Activated CD8-positive, alpha-beta T cell treated with anti-CD3 and anti-CD28 coated beads, Interleukin-2, amount 10 ng/mL, durations not matched to agents 7 days and 5 days (primary cell): Measurements from ENCODE around the gene RPS24. TPM values are rescaled to one million over a fixed set of nuclear protein-coding genes. Genes with fewer than 3 reads are reported as not detected.
"Not testable (repeated sequence)": the region's sequence is repeated elsewhere in the genome, so short reads cannot be mapped to it uniquely, and the experiment has no call there.

Experiments
- ATAC-seq: fragments of 150-1000 bp; cut with Tn5 transposase; one replicate; pipeline ENCODE4 v1.10.0; 2021; ENCODE audit warnings: moderate library complexity
- CTCF ChIA-PET: fragments of 350-600 bp; sonication (Branson Sonifier 250); formaldehyde crosslinking; loops from one replicate; lab custom pipeline; 2021; ENCODE audit warnings: antibody characterized with exemption; lab: Charles Lee
- POLR2A ChIA-PET: fragments of 350-600 bp; sonication (Branson Sonifier 250); formaldehyde crosslinking; loops from one replicate; lab custom pipeline; 2021; ENCODE audit warnings: antibody characterized with exemption; lab: Charles Lee
- DNase-seq: peaks from one replicate; pipeline ENCODE4 v3.0.0-alpha.2; 2020
- H3K27ac Mint-ChIP-seq: one replicate; pipeline ENCODE4 v1.8.0; 2021; ENCODE audit warnings: mild to moderate bottlenecking, mixed read lengths
- H3K27me3 Mint-ChIP-seq: one replicate; pipeline ENCODE4 v1.8.0; 2021; ENCODE audit warnings: low read depth, mixed read lengths
- H3K36me3 Mint-ChIP-seq: one replicate; pipeline ENCODE4 v1.8.0; 2021; ENCODE audit warnings: low read depth, mixed read lengths
- H3K4me1 Mint-ChIP-seq: one replicate; pipeline ENCODE4 v1.8.0; 2021; ENCODE audit warnings: low read depth, mixed read lengths
- H3K4me3 Mint-ChIP-seq: one replicate; pipeline ENCODE4 v1.8.0; 2021; ENCODE audit warnings: mild to moderate bottlenecking, mixed read lengths
- H3K9me3 Mint-ChIP-seq: one replicate; pipeline ENCODE4 v1.8.0; 2022; ENCODE audit warnings: mixed read lengths; ENCODE audit not compliant: insufficient read depth
- total RNA-seq, 2 experiments: library from RNA; stranded (reverse); gene quantifications; one replicate each; pipeline ENCODE4 v1.2.3, GENCODE V29; 2021

Gene RPS24
- 1,000 to 10,000 TPM; 1,446 to 1,455 TPM for total RNA-seq

DNA sequence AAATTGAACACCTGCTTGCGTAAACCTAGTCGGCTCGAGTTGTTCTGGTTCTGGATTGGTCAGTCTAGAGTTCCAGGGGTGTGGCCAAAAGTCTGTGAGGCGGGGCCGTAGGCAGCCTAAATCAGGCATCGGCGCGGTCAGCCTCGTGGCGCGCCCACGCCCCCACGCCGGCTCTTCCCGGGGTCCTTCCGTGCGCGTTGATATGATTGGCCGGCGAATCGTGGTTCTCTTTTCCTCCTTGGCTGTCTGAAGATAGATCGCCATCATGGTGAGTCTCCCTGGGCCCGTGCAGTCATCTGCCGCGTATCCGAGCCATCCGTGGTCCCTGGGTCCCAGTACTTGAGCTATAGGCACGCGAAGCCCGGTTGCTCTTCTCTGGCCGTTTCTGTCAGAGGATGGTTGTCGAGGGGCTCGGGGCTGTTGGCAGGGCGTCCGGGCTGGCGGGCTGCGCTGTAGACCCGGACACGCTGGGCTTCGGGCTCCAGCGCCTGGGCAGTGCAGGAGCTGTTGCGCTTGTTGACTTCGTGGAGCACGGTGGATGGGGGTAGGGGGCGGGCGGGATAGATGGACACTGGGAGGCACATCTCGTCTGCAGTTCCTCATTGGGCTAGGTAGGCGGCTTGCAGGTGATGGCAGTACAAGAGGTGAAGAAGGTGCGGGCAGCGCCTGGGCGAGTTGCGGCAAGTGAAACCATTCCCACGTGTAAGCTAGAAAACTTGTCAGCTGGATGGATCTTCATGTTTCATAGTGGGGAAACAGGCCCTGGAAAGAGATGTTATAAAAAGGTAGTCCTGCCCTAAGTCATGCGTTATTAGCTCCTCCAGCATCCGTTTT lies at the start of gene RPS24:
RPS24 (plus strand) TSS at position 227 of the 834 bp plus-strand sequence; CDS start at position 266, 39 bp downstream.
- no peaks in the 10 kb centered on the region for H3K27me3 Mint-ChIP-seq
- H3K9me3 Mint-ChIP-seq = no peaks in the 10 kb centered on the region
- peaks cover 47% of the 10 kb centered on the region for H3K36me3 Mint-ChIP-seq
- ChIA-PET POLR2A (interaction anchor here (0.6 to 1.4 kb wide), 5 partner anchors 9 to 624 kb away, joined by 3 to 7 read pairs (median 4); no protein-coding TSS in a partner anchor), CTCF (interaction anchor here (1.0 kb wide), 1 partner anchor 13 kb away, joined by 7 read pairs; no protein-coding TSS in a partner anchor)
- DNase-seq = peak; percentile 96
- H3K27ac Mint-ChIP-seq = peak within 1 kb of the TSS; percentile 89
- peaks cover 43% of the 10 kb centered on the region for H3K4me1 Mint-ChIP-seq
- peak within 1 kb of the TSS; percentile 80 for H3K4me3 Mint-ChIP-seq
- peak; percentile 88 for ATAC-seq

DNA sequence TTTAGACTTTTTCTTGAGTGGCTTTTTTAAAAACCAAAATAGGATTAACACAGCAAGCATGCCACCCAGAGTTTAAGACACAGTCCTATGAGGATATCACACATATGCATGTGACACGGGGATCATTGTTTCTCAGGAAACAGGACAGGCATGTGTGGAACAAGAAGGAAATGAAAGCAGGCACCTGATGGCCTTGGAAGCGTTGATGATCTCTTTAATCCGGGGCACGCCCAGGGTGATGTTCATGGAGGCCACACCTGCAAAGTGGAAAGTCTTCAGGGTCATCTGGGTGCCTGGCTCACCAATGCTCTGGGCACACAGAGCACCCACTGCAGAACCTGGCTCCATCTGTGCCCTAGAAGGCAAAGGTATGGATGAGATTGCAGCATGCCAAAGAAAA lies 48.7 kb upstream of the RPS24 start:
- H3K9me3 Mint-ChIP-seq = no peaks in the 10 kb centered on the region
- ChIA-PET CTCF (no interaction called here), POLR2A (no interaction called here)
- H3K4me1 Mint-ChIP-seq = no peaks in the 10 kb centered on the region
- H3K4me3 Mint-ChIP-seq = no peak overlapping the region
- H3K27ac Mint-ChIP-seq = no peak overlapping the region
- H3K36me3 Mint-ChIP-seq = peaks cover 61% of the 10 kb centered on the region
- no peaks in the 10 kb centered on the region for H3K27me3 Mint-ChIP-seq
- ATAC-seq = no peak
- DNase-seq = no peak

DNA sequence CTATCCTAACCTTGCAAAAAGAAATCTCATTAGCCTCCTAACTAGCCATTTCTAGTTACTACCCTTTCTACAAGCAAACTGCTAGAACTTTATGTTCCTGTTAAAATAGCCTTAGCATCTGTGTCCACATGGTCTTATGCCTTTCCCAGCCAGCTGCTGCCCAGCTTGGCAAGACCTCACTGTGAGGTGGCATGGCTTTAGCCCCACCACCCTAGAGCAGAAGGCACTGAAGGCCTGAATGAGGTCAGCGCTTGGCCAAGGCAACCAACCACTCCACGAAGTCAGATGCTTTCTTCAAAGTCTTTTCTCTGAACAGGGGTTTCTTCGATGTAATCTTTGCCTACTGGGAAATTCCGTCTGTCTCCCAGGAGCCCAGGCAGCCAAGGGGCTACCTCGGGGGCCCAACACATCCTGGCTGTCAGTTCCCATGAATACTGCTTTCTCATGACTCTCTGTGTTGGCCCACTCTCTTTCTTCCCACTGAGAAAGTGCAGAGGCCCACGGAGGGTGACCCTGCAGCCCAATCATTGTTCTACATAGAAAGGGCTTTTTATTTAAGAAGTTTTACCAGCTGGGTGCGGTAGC lies 45.9 kb upstream of the RPS24 start:
- Mint-ChIP-seq H3K27ac (no peak overlapping the region), H3K27me3 (no peaks in the 10 kb centered on the region), H3K4me1 (no peaks in the 10 kb centered on the region), H3K36me3 (peaks cover 53% of the 10 kb centered on the region), H3K4me3 (no peak overlapping the region), H3K9me3 (no peaks in the 10 kb centered on the region)
- POLR2A ChIA-PET = no interaction called here
- ATAC-seq = no peak
- DNase-seq = no peak
- CTCF ChIA-PET = interaction anchor here (1.6 kb wide), 1 partner anchor 141 kb away, joined by 3 read pairs; no protein-coding TSS in a partner anchor

DNA sequence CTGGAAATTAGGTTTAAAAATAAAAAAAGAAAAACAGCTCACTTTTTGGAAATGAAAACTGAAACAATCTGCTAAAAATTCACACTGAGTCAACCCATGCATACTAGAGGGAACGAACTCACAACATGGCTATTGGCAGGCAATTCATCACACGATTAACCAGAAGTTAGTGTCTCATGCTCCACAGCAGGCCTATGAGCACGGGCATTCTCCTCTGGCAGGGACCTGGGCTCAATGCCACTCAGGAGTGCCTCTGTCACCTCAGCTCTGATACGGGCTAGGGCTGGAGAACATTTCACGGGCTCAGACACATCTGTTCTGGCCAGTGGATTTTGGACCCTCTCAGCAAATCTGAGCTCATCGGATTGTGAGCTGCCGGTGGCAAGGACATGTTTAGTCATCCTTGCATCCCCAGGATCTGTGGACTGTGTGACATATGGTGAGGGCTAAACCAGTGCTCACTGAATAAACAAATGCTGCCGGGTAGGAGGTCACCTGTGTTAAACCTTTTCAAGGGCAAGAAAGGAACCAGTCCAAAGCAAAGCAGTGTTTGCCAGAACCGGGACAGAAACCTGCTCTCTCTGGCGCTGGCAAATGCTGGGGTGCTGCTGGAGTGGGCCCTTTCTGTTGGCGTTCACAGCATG lies 44.5 kb upstream of the RPS24 start:
- CTCF ChIA-PET = interaction anchor here (1.6 kb wide), 1 partner anchor 142 kb away, joined by 3 read pairs; no protein-coding TSS in a partner anchor

DNA sequence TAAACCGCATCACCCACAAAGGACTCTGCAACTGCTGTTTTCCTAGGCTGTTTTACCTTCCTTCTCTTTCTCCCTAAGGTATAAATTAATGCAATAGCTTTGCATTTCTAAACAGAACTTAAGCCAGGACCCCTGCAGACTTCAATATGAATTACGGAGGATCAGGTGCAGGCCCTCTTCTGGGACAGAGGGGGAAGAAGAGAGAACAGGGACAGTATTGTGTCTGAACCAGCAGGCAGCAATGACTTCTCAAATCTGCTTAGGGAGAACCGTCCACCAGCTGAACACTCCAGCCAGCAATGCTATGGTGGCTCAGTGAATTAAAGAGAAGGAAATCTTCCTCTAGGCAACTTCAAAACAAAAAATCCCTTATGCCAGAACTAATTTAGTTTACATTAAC lies 40.0 kb upstream of the RPS24 start:
- CTCF ChIA-PET = no interaction called here

More for the DNA sequence above, 44.5 kb upstream of the RPS24 start:
- Mint-ChIP-seq H3K4me3 (no peak overlapping the region), H3K27ac (no peak overlapping the region), H3K4me1 (no peaks in the 10 kb centered on the region), H3K9me3 (no peaks in the 10 kb centered on the region), H3K36me3 (peaks cover 59% of the 10 kb centered on the region), H3K27me3 (no peaks in the 10 kb centered on the region)
- POLR2A ChIA-PET = interaction anchor here (0.6 kb wide), 1 partner anchor 228 kb away, joined by 4 read pairs; no protein-coding TSS in a partner anchor
- ATAC-seq (no peak), DNase-seq (no peak)

DNA sequence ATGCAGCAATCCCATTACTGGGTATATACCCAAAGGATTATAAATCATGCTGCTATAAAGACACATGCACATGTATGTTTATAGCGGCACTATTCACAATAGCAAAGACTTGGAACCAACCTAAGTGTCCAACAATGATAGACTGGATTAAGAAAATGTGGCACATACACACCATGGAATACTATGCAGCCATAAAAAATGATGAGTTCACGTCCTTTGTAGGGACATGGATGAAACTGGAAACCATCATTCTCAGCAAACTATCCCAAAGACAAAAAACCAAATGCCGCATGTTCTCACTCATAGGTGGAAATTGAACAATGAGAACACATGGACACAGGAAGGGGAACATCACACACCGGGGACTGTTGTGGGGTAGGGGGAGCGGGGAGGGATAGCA lies 34.9 kb upstream of the RPS24 start:
- H3K4me3 Mint-ChIP-seq, ATAC-seq: not testable (repeated sequence)

More for the DNA sequence above, 40.0 kb upstream of the RPS24 start:
- no peaks in the 10 kb centered on the region for H3K4me1 Mint-ChIP-seq
- H3K27me3 Mint-ChIP-seq = no peaks in the 10 kb centered on the region
- POLR2A ChIA-PET = no interaction called here
- H3K9me3 Mint-ChIP-seq = no peaks in the 10 kb centered on the region
- DNase-seq (no peak), ATAC-seq (no peak)
- H3K27ac Mint-ChIP-seq = no peak overlapping the region
- no peak overlapping the region for H3K4me3 Mint-ChIP-seq
- H3K36me3 Mint-ChIP-seq = peaks cover 57% of the 10 kb centered on the region

DNA sequence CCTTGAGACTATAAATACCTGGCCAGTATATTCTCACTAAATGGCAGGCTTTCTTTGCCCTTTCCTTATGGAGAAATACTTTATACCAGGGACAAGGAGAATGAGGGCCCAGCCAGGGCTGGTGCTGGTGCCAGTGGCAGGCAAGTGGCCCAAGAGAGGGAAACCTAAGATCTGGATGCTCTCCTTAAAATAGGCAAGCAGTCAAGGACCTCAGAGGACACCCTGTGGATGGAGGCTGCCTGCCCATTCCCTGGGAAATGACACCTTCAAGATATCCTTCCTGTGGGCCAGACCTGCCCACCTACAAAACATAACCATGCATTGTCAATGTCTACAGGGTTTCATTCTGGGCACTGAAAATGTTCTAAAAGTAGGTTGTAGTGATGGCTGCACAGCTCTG lies 33.5 kb upstream of the RPS24 start:
- no peaks in the 10 kb centered on the region for H3K4me1 Mint-ChIP-seq
- peaks cover 67% of the 10 kb centered on the region for H3K36me3 Mint-ChIP-seq
- ChIA-PET POLR2A (no interaction called here), CTCF (no interaction called here)
- no peaks in the 10 kb centered on the region for H3K27me3 Mint-ChIP-seq
- DNase-seq (no peak), ATAC-seq (no peak)
- H3K9me3 Mint-ChIP-seq = no peaks in the 10 kb centered on the region
- no peak overlapping the region for H3K27ac Mint-ChIP-seq
- H3K4me3 Mint-ChIP-seq = no peak overlapping the region

More for the DNA sequence above, 34.9 kb upstream of the RPS24 start:
- POLR2A ChIA-PET, H3K4me1 Mint-ChIP-seq, H3K27me3 Mint-ChIP-seq, H3K27ac Mint-ChIP-seq, CTCF ChIA-PET, DNase-seq, H3K9me3 Mint-ChIP-seq: not testable (repeated sequence)
- peaks cover 62% of the 10 kb centered on the region for H3K36me3 Mint-ChIP-seq

DNA sequence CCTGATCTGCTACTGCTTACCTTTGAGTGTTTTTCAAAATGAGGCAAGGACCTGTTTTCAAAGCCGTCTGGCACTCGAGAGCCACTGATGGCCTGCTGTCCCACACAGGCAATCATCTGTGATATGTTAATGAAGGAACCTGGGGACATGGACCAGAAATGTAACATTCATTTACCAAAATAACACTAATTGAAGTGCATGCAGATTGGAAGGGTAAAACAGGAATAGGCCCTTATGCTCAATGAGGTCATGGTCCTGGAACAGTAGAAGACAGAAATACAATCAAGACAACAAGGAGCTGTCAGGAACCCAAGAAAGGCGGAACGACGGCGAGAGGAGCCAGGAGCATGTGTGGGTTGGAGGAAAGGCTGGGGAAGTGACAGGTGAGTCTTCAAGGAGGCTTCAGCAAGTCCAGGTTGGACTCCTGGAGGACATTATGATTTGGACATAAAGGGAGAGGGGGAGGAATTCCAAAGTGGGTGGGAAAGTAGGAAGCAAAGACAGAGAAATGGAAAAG lies 32.6 kb upstream of the RPS24 start:
- ATAC-seq = no peak
- CTCF ChIA-PET = no interaction called here
- no peaks in the 10 kb centered on the region for H3K27me3 Mint-ChIP-seq
- peaks cover 70% of the 10 kb centered on the region for H3K36me3 Mint-ChIP-seq
- DNase-seq = no peak
- no peak overlapping the region for H3K27ac Mint-ChIP-seq
- POLR2A ChIA-PET = interaction anchor here (0.6 kb wide), 1 partner anchor 33 kb away, joined by 4 read pairs; no protein-coding TSS in a partner anchor
- H3K9me3 Mint-ChIP-seq = no peaks in the 10 kb centered on the region
- no peaks in the 10 kb centered on the region for H3K4me1 Mint-ChIP-seq
- H3K4me3 Mint-ChIP-seq = no peak overlapping the region

DNA sequence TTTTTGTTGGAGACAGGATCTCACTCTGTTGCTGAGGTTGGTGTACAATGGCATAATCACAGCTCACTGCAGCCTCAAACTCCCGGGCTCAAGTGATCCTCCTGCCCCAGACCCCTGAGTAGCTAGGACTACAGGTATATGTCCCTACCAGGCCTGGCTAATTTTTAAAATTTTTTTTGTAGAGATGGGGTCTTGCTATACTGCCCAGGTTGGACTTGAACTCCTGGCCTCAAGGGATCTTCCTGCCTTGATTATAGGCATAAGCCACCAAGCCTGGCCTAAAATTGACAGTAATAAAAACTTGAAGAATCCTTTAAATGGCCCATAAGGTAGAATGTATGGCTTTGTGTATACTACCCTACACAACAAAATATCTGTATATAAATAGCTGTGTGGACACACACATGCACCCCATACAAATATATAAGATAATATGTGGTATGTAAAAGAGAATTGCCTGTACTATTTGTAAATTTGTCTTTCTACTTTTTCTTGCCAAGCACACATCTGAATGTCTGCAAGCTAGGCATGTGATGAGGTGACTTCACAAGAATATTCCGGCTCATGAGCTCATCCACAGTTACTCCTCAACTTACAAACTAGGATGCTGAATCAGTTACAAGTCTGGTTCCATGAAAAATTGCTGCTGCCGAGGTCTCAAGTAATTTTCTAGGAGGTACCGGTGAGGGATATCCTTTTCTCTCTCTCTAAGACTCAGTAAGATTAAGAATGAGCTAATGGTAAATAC lies 30.9 kb upstream of the RPS24 start:
- H3K36me3 Mint-ChIP-seq = peaks cover 70% of the 10 kb centered on the region
- H3K4me3 Mint-ChIP-seq = no peak overlapping the region
- CTCF ChIA-PET = no interaction called here
- no peak overlapping the region for H3K27ac Mint-ChIP-seq
- no peaks in the 10 kb centered on the region for H3K27me3 Mint-ChIP-seq
- no peaks in the 10 kb centered on the region for H3K4me1 Mint-ChIP-seq
- POLR2A ChIA-PET = no interaction called here
- no peaks in the 10 kb centered on the region for H3K9me3 Mint-ChIP-seq
- ATAC-seq (no peak), DNase-seq (no peak)

DNA sequence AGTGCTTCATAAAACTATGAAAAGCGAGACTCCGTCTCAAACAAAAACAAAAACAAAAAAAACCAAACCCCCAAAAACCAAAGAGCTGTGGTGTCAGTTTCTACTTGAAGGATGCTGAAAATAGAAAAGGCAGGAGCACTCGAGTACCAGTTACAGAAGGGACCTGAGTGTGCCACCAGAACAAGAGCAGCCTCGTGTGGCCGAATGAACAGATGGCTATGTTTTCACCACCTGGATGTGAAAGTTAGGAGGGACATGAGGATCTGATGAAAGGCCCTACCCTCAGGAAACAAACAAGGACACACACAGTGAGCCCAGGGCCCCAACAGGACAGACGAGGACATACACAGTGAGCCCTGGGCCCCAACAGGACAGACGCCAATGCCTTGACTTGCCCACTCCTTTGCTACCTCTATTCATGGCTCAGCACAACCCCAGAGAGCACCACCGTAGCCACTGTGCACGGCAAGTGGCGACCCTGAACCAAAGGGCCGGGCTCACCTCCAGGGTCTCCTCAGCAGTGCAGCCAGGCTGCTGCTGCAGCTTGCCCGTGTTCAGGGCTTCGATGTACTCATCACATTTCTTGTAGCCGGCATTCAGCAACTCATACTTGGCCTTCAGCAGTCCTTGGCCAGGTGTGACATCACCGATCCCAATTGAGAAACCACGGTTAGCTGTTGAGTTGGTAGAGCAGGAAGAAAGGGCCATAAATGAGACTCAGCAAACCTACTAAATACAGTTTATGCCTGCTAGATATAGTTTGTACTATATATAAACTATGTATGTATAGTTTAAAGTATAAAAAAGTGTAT lies 29.2 kb upstream of the RPS24 start:
- no peak for ATAC-seq
- H3K27me3 Mint-ChIP-seq = no peaks in the 10 kb centered on the region
- DNase-seq = no peak
- no peaks in the 10 kb centered on the region for H3K9me3 Mint-ChIP-seq
- no peaks in the 10 kb centered on the region for H3K4me1 Mint-ChIP-seq
- no peak overlapping the region for H3K4me3 Mint-ChIP-seq
- ChIA-PET CTCF (no interaction called here), POLR2A (no interaction called here)
- peaks cover 69% of the 10 kb centered on the region for H3K36me3 Mint-ChIP-seq
- no peak overlapping the region for H3K27ac Mint-ChIP-seq
